Endothelial cell of umbilical vein (primary cell): ENCODE data around the gene CCDC170.

ENCODE experiments used
- FOS ChIP-seq: IDR thresholded peaks from 2 replicates; pipeline ENCODE4 v1.6.1; 2011; ENCODE audit warnings: mild to moderate bottlenecking, low read length, moderate library complexity, borderline replicate concordance; ENCODE audit not compliant: insufficient read depth
- MAX ChIP-seq: IDR thresholded peaks from 2 replicates; pipeline ENCODE4 v1.6.1; 2011; ENCODE audit not compliant: insufficient read depth, insufficient read length

- TF ChIP-seq MAX = no peak
- TF ChIP-seq FOS = no peak
These were observed 131.2 kb downstream of the CCDC170 start for GRCh38 chr6:151624900-151625536.
